Keratinocyte (primary cell): ENCODE data around the gene SLC9A8. TPM values are rescaled to one million over a fixed set of nuclear protein-coding genes. Genes with fewer than 3 reads are reported as not detected.

ENCODE experiments used
- DNase-seq: peaks from one replicate; pipeline ENCODE4 v3.0.0-alpha.2; 2011; ENCODE audit warnings: low read depth, missing footprints, low spot score
- FAIRE-seq: peaks from 2 replicates; lab custom pipeline; 2011; peaks lifted over from hg19 to GRCh38; lab: Jason Lieb, UNC
- H2AFZ ChIP-seq: 2 replicates; pipeline ENCODE4 v1.6.0; 2012; ENCODE audit warnings: low read length, control low read depth, inconsistent platforms; ENCODE audit not compliant: control insufficient read depth
- H3K27ac ChIP-seq: 2 replicates; pipeline ENCODE4 v1.5.1; 2011; ENCODE audit warnings: low read length; ENCODE audit not compliant: control insufficient read depth, insufficient read depth
- H3K27me3 ChIP-seq: 3 replicates; pipeline ENCODE4 v1.6.0; 2011; ENCODE audit warnings: low read length; ENCODE audit not compliant: control insufficient read depth, insufficient read depth; ENCODE audit errors: extremely low read depth
- H3K36me3 ChIP-seq, 2 experiments: 2 replicates in 1 of 2; 3 replicates in 1 of 2; pipeline ENCODE4 v1.5.1; 2011; ENCODE audit warnings: low read length in 2 of 2, mild to moderate bottlenecking in 1 of 2; ENCODE audit not compliant: control insufficient read depth in 2 of 2, insufficient read depth in 2 of 2; ENCODE audit errors: extremely low read depth in 1 of 2
- H3K4me1 ChIP-seq: 3 replicates; pipeline ENCODE4 v1.5.1; 2011; ENCODE audit warnings: low read length; ENCODE audit not compliant: control insufficient read depth, insufficient read depth; ENCODE audit errors: extremely low read depth
- H3K4me2 ChIP-seq: 3 replicates; pipeline ENCODE4 v1.6.0; 2011; ENCODE audit warnings: low read depth, low read length; ENCODE audit not compliant: control insufficient read depth, insufficient read depth; ENCODE audit errors: extremely low read depth
- H3K4me3 ChIP-seq, 3 experiments: fragments of 200-600 bp in 1 of 3; sonication (generic) in 1 of 3; 2 replicates in 2 of 3; 3 replicates in 1 of 3; pipeline ENCODE4 v1.5.1; 2011 to 2016; ENCODE audit warnings: low read length in 3 of 3, mild to moderate bottlenecking in 3 of 3, control low read depth in 2 of 3, inconsistent platforms in 1 of 3, low read depth in 1 of 3, mixed read lengths in 1 of 3, mixed run types in 1 of 3, moderate library complexity in 1 of 3; ENCODE audit not compliant: control insufficient read depth in 2 of 3, insufficient read depth in 2 of 3; ENCODE audit errors: extremely low read depth in 1 of 3
- H3K79me2 ChIP-seq: 2 replicates; pipeline ENCODE4 v1.6.0; 2012; ENCODE audit warnings: low read length; ENCODE audit not compliant: control insufficient read depth, insufficient read depth
- H3K9ac ChIP-seq: 3 replicates; pipeline ENCODE4 v1.6.0; 2011; ENCODE audit warnings: low read length; ENCODE audit not compliant: control insufficient read depth, insufficient read depth; ENCODE audit errors: extremely low read depth
- H3K9me1 ChIP-seq: 3 replicates; pipeline ENCODE4 v1.6.0; 2011; ENCODE audit warnings: low read length; ENCODE audit not compliant: control insufficient read depth, insufficient read depth; ENCODE audit errors: extremely low read depth
- H3K9me3 ChIP-seq: 2 replicates; pipeline ENCODE4 v1.5.1; 2012; ENCODE audit warnings: low read depth, low read length; ENCODE audit not compliant: control insufficient read depth
- H4K20me1 ChIP-seq: 3 replicates; pipeline ENCODE4 v1.6.0; 2011; ENCODE audit warnings: low read length; ENCODE audit not compliant: control insufficient read depth, insufficient read depth; ENCODE audit errors: extremely low read depth
- CTCF ChIP-seq, 3 experiments: IDR thresholded peaks in 1 of 3; conservative IDR thresholded peaks in 1 of 3; optimal IDR thresholded peaks in 1 of 3; 2 replicates in 2 of 3; 3 replicates in 1 of 3; pipeline versions ENCODE3 to v1.5.1; 2011; ENCODE audit warnings: low read length in 3 of 3, mild to moderate bottlenecking in 3 of 3, moderate library complexity in 2 of 3, control low read depth in 1 of 3, inconsistent platforms in 1 of 3; ENCODE audit not compliant: insufficient read depth in 2 of 3; ENCODE audit errors: extremely low read depth in 1 of 3
- EZH2 ChIP-seq: IDR thresholded peaks from one replicate; pipeline ENCODE4 v1.6.1; 2012; ENCODE audit warnings: inconsistent platforms, mild to moderate bottlenecking, low read length, moderate library complexity
- dilution Hi-C: fragments of 300-500 bp; cut with MboI; formaldehyde crosslinking; loops from one replicate; pipeline ENCODE4 v1.7.0; 2020; ENCODE audit warnings: low sequenced_read_pairs; ENCODE audit not compliant: extremely low pct_ligation_motif_present
- polyA plus RNA-seq, 5 experiments: library from polyadenylated mRNA; depleted of rRNA in 3 of 5; stranded (reverse) in 3 of 5; stranded (forward) in 1 of 5; unstranded in 1 of 5; fragments of >200 nt; gene quantifications; 1 replicate in 1 of 5; 2 replicates in 3 of 5; 3 replicates in 1 of 5; pipeline versions ENCODE4 v1.2.1 to v1.2.3, GENCODE V29; 2011 to 2012; ENCODE audit warnings: missing spikeins in 2 of 5, low read depth in 1 of 5, low replicate concordance in 1 of 5

SLC9A8 gene
- polyA plus RNA-seq, 1 donor (not counting 4 experiments of a cell fraction or from before 2014, with no cell fraction given): 1.9 TPM

GRCh38 chr20:49910340-49910706 lies 97.7 kb downstream of the SLC9A8 start:
- H3K4me2 ChIP-seq: no peak overlapping the region
- dilution Hi-C loops: no loop called here

GRCh38 chr20:49913399-49914047 lies 100.9 kb downstream of the SLC9A8 start:
- Histone ChIP-seq H4K20me1 (no peaks in the 10 kb centered on the region), H3K4me1 (peaks cover 21% of the 10 kb centered on the region)

More at GRCh38 chr20:49910340-49910706, 97.7 kb downstream of the SLC9A8 start:
- Histone ChIP-seq H2AFZ (no peak overlapping the region), H3K9ac (no peak overlapping the region), H3K79me2 (peaks cover 64% of the 10 kb centered on the region), H3K27ac (no peak overlapping the region), H3K27me3 (no peaks in the 10 kb centered on the region), H3K36me3 (peaks cover 20 to 26% of the 10 kb centered on the region in 2 experiments), H3K4me1 (peaks cover 9% of the 10 kb centered on the region), H4K20me1 (peaks cover 3% of the 10 kb centered on the region), H3K4me3 (no peak overlapping the region), H3K9me1 (peaks cover 2% of the 10 kb centered on the region), H3K9me3 (no peaks in the 10 kb centered on the region)
- DNase-seq: no peak
- TF ChIP-seq CTCF (optimal IDR thresholded peaks at IDR 0.05 in 1 of 3, IDR thresholded peaks at IDR 0.05 in 1 of 3, conservative IDR thresholded peaks at IDR 0.05 in 1 of 3; ENCODE audit: extremely low read depth in 1 of 3, insufficient read depth in 2 of 3, low read length in 3 of 3) (no peak), EZH2 (no peak)
- FAIRE-seq: no peak

More at GRCh38 chr20:49913399-49914047, 100.9 kb downstream of the SLC9A8 start:
- H3K9me1 ChIP-seq: peaks cover 2% of the 10 kb centered on the region
- FAIRE-seq: no peak
- no peak overlapping the region for H3K27ac ChIP-seq
- TF ChIP-seq CTCF (optimal IDR thresholded peaks at IDR 0.05 in 1 of 3, IDR thresholded peaks at IDR 0.05 in 1 of 3, conservative IDR thresholded peaks at IDR 0.05 in 1 of 3; ENCODE audit: extremely low read depth in 1 of 3, insufficient read depth in 2 of 3, low read length in 3 of 3) (no peak), EZH2 (no peak)
- H3K9ac ChIP-seq: no peak overlapping the region
- H3K27me3 ChIP-seq: no peaks in the 10 kb centered on the region
- H2AFZ ChIP-seq: no peak overlapping the region
- dilution Hi-C loops: no loop called here
- H3K4me2 ChIP-seq: peak overlapping the region; percentile 83
- H3K9me3 ChIP-seq: no peaks in the 10 kb centered on the region
- H3K79me2 ChIP-seq: peaks cover 61% of the 10 kb centered on the region
- peak overlapping the region in 2 of 3 experiments; percentile 90 to 100 for H3K4me3 ChIP-seq
- DNase-seq: no peak
- H3K36me3 ChIP-seq: peaks cover 5 to 9% of the 10 kb centered on the region in 2 experiments
